NCI-H1105 treated with DMSO at 0.1 percent for 48 hours (cell line): ENCODE results near the gene ATP13A2.
A peak's percentile ranks its signal among the peaks of the same experiment; 100 is the strongest.
"Not testable (repeated sequence)": the region's sequence is repeated elsewhere in the genome, so short reads cannot be mapped to it uniquely, and the experiment has no call there.

Experiments
- DNase-seq: peaks from one replicate; lab custom pipeline; 2025; lab: John Stamatoyannopoulos, UW

Gene ATP13A2

DNA sequence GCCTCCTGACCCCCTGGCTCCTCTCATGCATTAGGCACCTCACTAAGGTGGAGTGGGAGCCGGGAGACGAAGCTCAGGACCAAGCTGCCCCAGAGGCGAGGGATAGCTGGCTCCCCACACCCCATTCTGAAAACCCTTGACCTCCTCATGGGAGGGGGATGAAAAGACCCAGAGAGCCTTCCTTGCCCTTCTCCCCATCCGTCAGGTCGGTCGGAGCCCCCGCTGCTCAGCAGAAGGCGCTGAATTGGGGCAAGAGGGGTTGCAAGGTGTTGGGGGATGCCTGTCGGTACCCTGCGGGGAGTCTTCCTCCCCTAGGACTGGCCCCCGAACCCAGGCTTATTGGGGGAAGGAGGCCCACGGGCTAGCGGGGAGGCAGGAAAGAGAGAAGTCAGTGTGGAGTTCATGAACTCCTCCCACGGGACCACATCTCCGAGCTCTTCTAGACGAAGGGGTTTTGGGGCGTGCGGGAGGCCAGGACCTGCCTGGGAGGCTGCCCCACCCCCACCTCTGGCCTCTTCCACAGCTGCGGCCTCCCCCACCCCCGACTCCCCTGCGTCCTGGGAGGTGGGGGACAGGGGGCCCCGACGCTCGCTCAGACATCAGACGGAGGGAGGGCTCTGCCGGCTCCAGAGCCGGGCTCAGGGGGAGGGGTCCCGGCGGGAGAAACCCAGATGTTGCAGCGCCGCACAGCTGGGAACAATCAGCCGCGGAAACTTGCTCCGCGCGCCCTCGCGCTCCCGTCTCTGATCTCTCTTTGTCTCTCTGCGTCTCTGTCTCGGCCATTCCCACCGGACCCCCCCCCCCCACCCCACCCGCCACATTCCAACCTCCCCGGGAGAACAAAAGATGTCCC is 32.0 kb downstream of the ATP13A2 start:
- peak; percentile 7 for DNase-seq

DNA sequence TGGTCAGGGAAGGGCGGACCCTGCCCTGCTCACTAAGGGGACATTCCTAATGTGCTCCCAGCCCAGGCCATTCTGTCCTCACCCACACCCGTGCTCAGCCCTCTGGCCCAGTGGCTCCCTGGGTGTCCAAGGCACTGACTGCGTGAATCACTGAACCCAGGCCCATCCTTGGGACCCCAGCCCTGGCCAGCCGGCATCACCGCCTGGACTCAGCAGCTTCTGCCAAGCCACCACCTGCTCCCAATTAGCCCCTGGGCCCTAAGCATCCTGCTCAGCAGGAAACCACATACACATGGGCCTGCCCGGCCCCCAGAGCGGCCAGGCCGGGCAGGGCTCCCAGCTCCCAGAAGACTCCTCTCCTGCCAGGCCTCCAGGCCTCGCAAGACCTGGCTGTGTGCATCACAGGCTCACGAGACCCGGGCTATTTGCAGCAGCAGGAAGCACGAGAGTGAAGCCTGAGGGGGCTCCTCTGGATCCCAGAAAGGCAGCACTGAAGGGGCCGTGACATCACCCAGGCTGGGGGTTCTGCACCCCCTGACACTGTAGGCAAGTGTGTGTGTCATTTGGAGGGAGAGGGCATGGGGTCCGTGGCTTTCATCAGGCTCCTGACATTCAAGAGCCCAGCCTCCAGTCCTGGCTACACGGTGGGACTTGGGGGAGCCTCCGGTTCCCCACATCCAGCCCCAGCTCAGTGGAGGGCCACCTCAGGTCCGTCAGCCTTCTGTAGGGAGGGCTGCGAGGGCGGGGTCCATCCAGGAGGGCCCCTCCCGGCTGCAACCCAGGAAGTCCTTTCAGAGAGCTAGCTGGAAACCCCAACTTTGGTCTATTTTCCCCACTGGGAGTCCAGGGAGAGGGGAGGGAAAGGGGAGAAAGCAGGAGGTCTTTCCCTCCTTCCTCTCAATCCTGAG is 32.9 kb downstream of the ATP13A2 start:
- no peak for DNase-seq

DNA sequence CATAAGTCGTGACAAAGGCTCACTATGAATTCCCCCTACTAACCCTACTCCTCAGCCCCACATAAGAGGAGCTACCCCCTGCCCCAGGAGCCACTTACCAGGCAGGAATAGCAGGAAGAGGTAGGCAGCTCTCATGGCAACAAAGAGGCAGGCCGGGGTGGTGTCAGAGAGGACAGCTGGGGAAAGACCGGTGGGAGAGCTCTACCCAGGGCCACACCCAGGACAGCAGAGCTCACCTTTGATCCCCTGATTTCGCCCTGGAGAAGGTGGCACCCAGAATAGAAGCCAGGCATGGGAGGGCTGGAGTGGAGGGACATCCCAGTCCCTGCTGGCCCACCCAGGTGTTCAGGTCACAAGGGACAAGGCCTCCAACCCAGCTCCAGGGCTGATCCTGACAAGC is 33.6 kb downstream of the ATP13A2 start:
- no peak for DNase-seq

DNA sequence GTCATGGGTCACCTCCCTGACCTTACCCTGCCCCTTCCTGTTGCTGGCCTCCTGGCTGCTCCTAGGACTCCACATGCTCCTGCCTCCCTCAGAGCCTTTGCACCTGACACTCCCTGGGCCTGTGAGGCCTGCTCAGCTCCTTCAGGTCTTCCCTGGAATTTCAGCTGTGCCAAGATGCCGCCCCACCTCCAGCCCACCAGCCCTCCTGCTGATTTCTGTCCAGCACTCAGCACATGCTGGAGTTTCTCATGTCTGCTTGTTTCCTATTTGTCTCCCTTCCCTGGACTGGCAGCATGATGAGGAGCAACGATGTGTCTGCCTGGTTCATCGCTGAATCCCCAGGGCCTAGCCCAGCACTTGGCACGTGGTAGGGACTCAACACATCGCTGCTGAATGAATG is 34.4 kb downstream of the ATP13A2 start:
- DNase-seq: no peak

DNA sequence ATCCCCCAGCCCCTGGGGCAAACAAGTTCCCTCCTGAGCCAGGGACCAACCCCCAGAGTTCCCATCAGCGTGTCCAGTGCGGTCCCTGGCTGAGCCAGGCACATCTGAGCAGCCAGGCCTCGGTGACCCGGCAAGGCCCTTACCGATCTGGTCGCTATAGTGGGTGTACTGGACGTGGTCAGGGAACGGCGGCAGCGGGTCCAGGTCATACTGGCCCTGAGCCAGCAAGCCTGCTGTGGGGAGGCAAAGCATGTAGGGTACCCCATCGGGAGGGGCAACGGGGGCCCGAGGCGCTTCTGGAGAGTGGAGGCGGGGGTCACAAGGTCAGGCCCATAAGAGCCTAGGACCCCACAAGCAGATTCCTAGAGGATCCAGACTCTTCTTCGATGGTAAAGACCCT is 34.8 kb downstream of the ATP13A2 start:
- DNase-seq: no peak

DNA sequence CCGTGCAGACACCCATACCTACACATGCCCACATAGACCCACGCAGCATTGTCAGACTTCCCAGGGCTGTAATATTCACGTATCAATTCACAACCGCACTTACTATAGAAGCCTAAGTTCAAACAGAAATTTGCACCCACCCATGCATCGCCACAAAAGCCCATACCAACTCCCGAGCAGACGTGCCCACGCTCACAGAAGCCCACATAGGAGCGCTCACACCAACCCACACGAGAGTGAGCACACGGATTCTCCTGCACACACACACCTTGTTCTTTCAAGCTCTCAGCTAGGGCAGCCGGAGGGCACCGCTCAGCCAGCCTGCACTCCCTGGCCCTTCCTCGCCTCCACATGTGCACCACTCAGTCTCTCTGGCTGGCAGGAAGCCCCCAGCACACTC is 35.9 kb downstream of the ATP13A2 start:
- no peak for DNase-seq

DNA sequence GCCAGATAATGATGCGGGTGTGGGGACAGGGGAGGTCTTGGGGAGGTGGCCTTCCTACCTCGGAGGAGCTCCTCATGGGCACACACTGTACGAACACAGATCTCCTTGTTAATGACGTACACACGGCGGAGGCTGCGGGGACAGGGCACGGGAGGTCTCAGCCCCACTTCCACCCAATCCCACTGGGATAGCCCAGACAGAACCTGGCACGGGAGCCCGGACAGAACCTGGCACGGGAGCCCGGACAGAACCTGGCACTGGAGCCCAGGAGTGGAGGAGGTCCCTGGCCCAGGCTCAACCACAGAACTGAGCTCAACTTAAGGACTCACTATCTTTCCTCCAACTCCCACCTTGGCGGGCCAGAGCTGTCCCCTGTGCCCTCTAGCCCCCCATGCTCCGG is 36.5 kb downstream of the ATP13A2 start:
- no peak for DNase-seq

DNA sequence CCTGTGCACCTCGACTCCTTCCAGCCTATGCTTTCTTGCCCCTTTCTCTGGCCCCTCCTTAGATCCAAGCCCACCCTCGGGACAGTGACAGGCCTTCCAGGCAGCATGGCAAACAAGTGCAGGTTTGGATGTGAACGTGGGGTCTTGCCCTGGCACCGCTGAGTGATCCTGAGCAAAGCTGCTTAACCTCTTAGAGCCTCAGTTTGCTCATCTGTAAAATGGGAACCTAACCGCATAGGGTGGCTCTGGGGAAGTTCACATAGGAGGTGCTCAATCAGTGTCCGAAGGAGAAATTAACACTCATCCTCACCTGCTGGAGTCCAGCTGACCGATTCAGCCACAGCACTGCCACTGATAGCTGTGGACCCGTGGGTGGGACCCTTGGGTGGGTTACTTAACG is 38.5 kb downstream of the ATP13A2 start:
- no peak for DNase-seq

DNA sequence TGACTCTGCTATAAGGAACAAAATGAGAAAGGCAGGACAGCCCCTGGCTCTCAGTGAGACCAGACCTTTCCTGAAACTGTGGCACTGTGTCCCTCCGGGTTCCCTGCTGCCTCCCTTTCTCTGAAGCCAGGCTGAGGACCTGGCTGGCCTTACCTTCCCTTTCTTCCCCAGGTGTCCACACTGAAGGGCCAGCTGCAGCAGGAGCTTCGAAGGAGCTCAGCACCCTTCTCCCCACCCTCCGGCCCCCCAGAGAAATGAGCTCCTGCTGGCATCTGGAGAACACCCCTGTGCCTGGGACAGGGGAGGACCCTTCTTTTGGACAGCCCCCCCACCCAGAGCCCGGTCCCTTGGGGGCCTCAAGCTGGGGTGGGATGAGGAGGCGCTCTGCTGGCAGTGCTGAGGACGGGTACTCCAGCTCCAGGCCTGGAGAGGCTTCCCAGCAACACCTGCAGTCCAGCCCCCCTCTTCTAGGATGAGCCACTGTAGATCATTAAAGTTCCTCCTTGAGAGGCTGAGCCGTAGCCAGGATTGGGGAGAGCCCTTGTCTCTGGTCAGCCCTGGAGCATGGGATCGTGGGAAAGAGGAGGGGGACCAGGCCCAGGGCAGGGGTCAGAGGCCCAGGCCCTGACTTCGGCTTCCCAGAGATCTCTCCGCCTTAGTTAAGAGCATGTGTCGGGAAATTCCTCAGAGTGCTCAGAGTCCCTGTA is 39.4 kb downstream of the ATP13A2 start:
- no peak for DNase-seq

DNA sequence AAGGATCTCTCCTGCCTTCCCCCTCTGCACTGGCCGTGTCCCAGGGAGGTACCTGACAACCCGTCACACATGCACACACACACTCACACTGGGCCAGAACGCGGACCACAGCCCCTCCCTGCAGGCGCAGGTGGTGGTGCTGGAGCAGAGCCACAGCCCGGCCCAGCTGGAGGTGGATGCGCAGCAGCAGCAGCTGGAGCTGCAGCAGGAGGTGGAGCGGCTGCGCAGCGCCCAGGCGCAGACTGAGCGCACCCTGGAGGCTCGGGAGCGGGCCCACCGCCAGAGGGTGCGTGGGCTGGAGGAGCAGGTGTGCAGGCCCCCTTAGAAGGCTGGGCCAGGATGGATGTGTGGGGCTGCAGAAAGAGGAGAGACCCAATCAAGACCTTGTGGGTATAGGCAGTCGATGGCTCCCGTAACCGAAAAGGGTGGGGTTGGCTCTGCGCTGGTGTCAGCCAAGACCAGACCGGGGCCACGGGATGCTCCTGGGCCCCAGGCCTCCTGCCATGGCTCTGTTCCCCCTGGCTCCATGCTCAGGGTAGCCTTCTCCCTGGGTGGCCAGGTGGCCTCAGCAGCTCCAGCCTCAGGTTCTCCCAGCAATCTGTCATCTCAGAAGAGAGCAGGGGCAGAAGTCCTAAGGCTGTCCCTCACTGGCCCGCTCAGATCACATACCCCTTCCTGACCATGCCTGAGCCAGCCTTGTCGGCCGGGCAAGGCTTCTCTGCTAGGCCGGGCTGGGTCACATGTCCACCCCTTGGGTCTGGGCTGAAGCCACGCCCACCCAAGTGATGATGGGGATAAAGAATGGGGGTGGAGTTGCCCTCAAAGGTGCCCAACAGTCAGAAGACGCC is 40.2 kb downstream of the ATP13A2 start:
- peak; percentile 88 for DNase-seq

DNA sequence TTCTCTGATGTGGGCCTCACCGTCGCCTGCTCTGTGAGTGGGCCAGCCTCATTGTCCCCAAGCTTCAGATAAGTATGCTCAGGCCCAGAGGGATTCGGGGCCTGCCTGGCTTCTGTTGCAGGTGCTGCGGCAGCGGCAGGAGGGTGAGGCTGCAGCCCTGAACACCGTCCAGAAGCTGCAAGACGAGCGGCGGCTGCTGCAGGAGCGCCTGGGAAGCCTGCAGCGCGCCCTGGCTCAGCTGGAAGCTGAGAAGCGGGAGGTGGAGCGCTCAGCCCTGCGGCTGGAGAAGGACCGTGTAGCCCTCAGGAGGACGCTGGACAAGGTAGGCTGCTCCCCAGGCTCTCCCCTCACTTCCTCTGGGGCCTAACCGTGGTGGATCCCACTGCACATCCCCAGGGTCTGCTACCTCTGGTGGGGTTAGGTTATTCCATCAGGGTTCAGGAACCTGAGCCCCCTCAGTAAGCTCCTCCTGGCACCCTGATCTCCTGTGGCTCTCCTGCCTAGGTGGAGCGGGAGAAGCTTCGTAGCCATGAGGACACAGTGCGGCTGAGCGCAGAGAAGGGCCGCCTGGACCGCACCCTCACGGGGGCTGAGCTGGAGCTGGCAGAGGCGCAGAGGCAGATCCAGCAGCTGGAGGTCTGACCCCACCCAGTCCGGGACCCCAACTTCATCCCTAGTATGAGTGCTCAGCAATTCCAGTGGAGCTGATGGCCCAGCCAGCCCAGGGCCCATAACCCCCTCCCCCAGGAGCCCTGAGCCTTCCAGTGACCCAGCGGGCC is 41.4 kb downstream of the ATP13A2 start:
- no peak for DNase-seq

DNA sequence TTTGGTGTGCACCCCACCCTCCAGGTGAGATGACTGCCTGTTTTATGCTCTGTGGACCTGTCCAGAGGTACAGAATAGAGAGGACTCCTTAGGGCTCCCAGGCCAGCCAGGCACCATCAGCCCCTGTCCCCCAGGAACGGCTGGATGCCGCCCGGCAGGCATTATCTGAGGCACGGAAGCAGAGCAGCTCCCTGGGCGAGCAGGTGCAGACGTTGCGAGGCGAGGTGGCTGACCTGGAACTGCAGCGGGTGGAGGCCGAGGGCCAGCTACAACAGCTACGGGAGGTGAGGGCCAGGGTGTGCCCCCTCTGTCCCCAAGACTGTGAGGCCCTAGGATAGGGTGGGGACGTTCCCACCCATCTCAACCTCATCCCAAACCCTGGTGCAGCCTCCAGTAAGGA is 42.1 kb downstream of the ATP13A2 start:
- DNase-seq: no peak

DNA sequence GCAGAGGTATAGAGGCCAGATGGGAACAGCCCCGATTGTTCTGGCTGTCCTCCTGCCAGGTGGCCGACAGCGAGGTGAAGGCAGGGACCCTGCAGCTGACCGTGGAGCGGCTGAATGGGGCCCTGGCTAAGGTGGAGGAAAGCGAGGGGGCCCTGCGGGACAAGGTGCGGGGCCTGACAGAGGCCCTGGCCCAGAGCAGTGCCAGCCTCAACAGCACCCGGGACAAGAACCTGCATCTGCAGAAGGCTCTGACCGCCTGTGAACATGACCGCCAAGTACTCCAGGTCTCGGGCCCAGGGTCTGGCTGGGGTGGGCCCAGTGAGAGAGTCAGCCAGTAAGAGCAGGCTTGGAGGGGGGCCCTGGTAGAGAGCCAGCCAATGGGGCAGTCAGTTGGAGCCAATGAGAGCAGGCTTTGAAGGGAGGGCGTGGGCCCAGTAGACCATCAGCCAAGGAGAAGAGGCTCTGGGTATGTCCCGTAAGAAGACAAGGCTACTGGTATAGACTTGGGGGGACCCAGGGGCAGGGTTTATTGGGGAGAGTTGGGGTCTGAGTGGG is 42.6 kb downstream of the ATP13A2 start:
- no peak for DNase-seq

DNA sequence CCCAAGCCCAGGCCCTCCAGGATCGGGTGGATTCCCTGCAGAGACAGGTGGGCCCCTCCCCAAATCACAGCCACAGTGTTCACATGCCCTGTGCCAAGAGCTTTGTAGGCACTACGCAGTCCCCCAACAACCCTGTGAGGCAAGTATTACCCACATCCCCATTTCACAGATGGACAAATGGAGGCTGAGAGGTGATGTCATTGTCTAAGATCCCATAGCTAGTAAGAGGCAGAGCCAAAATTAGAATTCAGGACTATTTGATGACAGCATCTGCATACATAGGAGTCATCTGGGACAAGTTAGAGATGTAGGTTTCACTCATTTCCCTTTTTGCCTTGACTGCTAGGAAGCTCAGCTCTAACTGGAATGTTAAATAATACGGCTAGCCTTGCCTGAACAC is 43.4 kb downstream of the ATP13A2 start:
- no peak for DNase-seq

DNA sequence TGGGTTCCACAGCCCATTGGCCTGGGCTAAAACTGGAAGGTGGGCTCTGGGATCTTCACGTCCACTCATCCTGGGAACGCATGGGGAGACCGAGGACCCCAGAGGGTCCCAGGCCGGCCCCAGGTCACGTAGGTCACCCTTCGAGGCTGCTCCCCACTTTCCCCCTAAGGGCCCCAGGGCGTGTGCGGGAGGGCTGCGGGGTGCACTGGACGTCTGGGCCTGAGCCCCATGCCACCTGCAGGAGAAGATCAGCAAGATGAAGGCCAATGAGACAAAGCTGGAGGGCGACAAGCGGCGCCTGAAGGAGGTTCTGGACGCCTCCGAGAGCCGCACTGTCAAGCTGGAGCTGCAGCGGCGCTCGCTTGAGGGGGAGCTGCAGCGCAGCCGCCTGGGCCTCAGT is 43.8 kb downstream of the ATP13A2 start:
- DNase-seq: no peak

DNA sequence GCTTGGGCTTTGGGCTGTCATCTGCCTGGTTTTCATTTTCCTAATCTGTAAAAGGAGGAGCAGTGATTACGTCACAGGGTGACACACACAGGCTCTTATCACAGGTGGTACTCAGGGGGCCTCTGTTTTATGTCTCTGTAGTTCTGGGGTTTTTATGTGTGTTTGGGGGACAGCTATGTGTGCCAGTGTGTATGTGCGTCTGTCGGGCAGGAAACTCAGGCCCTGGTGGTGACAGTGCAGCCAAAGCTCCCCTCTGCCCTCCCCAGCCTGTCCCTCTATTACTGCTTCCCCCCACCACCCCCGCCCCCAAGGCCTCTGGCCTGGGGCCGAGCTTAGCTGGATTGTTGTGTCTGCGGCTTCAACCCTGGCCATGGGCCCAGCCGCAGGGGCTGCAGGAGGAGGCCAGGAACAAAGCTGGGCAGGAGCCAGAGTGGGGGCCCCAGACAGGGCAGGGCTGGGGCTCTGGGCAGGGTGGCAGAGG is 44.6 kb downstream of the ATP13A2 start:
- DNase-seq: peak; percentile 19

DNA sequence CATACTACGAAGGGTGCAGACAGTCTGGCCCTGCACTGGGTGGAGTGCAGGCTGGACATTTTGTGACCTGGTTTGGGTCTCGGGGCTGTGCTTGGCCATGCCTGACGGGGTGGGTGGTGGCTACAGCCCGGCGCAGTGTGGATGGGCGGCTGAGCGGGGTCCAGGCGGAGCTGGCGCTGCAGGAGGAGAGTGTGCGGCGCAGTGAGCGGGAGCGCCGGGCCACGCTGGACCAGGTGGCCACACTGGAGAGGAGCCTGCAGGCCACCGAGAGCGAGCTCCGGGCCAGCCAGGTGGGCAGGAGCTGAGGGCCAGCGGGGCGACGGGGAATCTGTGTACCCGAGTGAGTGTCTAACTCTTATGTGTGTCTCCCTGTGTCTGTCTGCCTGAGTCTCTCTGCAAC is 45.4 kb downstream of the ATP13A2 start:
- DNase-seq: no peak

DNA sequence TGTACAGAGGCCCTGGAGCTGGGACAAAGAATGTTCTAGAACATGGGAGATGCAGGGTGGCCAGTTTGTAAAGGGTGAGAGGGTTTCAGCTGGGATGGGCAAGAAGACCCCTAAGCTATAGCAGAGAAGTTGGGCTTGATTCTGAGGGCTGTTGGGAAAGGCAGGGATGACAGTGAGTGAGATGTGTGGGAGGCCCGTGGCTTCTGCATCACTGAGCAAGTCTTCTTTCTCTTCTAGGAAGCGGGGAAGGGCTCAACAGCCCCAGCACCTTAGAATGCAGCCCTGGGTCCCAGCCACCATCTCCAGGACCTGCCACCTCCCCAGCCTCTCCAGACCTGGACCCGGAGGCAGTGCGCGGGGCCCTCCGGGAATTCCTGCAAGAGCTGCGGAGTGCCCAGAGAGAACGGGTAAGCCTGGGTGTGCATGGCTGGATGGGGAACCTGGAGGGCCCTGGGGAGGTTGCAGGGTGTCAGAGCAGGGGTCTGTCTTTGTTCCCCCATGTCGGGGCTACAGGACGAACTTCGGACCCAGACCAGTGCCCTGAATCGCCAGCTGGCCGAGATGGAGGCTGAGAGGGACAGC is 46.2 kb downstream of the ATP13A2 start:
- DNase-seq: no peak

DNA sequence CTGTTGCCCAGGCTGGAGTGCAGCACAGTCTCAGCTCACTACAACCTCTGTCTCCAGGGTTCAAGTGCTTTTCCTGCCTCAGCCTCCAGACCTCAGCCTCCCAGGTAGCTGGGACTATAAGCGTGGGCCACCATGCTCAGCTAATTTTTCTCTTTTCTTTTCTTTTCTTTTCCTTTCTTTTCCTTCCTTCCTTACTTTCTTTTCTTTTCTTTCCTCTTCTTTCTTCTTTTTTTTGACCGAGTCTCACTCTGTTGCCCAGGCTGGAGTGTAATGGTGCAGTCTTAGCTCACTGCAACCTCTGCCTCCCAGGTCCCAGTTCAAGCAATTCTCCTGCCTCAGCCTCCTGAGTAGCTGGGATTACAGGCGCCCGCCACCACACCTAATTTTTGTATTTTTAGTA is 47.6 kb downstream of the ATP13A2 start:
- DNase-seq: not testable (repeated sequence)
